ENCODE results near the gene BCAM.
"Not testable (repeated sequence)": the region's sequence is repeated elsewhere in the genome, so short reads cannot be mapped to it uniquely, and the experiment has no call there.

The BCAM gene

GRCh38 chr19:44848812-44849447 lies 40.0 kb downstream of the BCAM start:
- DNase-seq (ENCODE audit: low spot score), result no peak

GRCh38 chr19:44850641-44851109 lies 41.8 kb downstream of the BCAM start:
- DNase-seq (ENCODE audit: low spot score), result no peak

GRCh38 chr19:44851427-44851826 lies 42.5 kb downstream of the BCAM start:
- no peak for DNase-seq (ENCODE audit: low spot score)

- DNase-seq (ENCODE audit: low spot score), result no peak
Observed at GRCh38 chr19:44855606-44856005, 46.7 kb downstream of the BCAM start.

- no peak for DNase-seq (ENCODE audit: low spot score)
Observed at GRCh38 chr19:44856421-44857083, 47.6 kb downstream of the BCAM start.

GRCh38 chr19:44857837-44858236 lies 48.9 kb downstream of the BCAM start:
- DNase-seq (ENCODE audit: low spot score), result no peak

- not testable (repeated sequence) for DNase-seq (ENCODE audit: low spot score)
Observed at GRCh38 chr19:44861576-44861975, 52.7 kb downstream of the BCAM start.

- no peak for DNase-seq (ENCODE audit: low spot score)
Observed at GRCh38 chr19:44863990-44864389, 55.1 kb downstream of the BCAM start.

GRCh38 chr19:44865196-44865767 lies 56.4 kb downstream of the BCAM start:
- no peak for DNase-seq (ENCODE audit: low spot score)

- DNase-seq (ENCODE audit: low spot score), result no peak
Observed at GRCh38 chr19:44866664-44867063, 57.8 kb downstream of the BCAM start.

- no peak for DNase-seq (ENCODE audit: low spot score)
Observed at GRCh38 chr19:44867578-44867977, 58.7 kb downstream of the BCAM start.

GRCh38 chr19:44869733-44870470 lies 61.0 kb downstream of the BCAM start:
- DNase-seq (ENCODE audit: low spot score), result no peak
